ENCODE measurements around the gene GPN1. TPM values are rescaled to one million over a fixed set of nuclear protein-coding genes. Genes with fewer than 3 reads are reported as not detected.

Gene GPN1
- total and polyA plus RNA-seq, 12 donors, result 10.6 to 44.6 (median 24.8) TPM

- peak; percentile 67 to 89 (median 71) for DNase-seq
- TF ChIP-seq POLR2A (IDR thresholded peaks at IDR 0.05), result peak; percentile 45 to 47
- TF ChIP-seq, protein P1, sequence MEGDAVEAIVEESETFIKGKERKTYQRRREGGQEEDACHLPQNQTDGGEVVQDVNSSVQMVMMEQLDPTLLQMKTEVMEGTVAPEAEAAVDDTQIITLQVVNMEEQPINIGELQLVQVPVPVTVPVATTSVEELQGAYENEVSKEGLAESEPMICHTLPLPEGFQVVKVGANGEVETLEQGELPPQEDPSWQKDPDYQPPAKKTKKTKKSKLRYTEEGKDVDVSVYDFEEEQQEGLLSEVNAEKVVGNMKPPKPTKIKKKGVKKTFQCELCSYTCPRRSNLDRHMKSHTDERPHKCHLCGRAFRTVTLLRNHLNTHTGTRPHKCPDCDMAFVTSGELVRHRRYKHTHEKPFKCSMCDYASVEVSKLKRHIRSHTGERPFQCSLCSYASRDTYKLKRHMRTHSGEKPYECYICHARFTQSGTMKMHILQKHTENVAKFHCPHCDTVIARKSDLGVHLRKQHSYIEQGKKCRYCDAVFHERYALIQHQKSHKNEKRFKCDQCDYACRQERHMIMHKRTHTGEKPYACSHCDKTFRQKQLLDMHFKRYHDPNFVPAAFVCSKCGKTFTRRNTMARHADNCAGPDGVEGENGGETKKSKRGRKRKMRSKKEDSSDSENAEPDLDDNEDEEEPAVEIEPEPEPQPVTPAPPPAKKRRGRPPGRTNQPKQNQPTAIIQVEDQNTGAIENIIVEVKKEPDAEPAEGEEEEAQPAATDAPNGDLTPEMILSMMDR (IDR thresholded peaks at IDR 0.05), result peak in 2 of 6 experiments; percentile 12
- 0 to 1% (median 0%) methylated on average over 27 to 56 of the region's 56 CpGs for WGBS, 4 donors
- Histone ChIP-seq H3K9me3 (replicated peaks in 1 of 3) (no peaks in the 10 kb centered on the region), H3K27me3 (no peaks in the 10 kb centered on the region), H3K36me3 (replicated peaks in 1 of 2) (peaks cover 0 to 48% of the 10 kb centered on the region in 2 donors), H3K4me1 (replicated peaks in 1 of 2) (peaks cover 16 to 43% of the 10 kb centered on the region in 2 donors), H3K4me3 (peak within 1 kb of the TSS; percentile 51 to 96 (median 84)), H3K27ac (peak within 1 kb of the TSS; percentile 45 to 97 (median 77))
- intact Hi-C loops (cut with DNase I), result no loop called here
These were observed 34.7 kb downstream of the GPN1 start, which contains the start of the genes SLC4A1AP and SUPT7L for GRCh38 chr2:27663285-27664153. TSS of gene SLC4A1AP (plus strand) at chr2:27663889. CDS start at chr2:27663915, 26 bp downstream. TSS of gene SUPT7L (minus strand) at chr2:27663614. CDS start at chr2:27662192, 1,422 bp downstream.

DNA sequence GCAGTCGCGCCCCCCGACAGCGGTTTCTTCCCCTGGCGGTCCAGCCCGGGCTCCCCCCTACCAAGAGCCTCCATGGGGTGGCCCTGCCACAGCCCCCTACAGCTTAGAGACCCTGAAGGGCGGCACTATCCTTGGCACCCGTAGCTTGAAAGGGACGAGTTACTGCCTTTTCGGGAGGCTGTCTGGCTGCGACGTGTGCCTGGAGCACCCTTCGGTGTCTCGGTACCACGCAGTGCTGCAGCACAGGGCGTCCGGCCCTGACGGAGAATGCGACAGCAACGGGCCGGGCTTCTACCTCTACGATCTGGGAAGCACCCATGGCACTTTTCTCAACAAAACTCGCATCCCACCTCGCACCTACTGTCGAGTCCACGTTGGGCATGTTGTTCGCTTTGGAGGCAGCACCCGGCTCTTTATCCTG is 35.3 kb downstream of the GPN1 start:
- intact Hi-C loops (cut with DNase I), result no loop called here
- Histone ChIP-seq H3K36me3 (replicated peaks in 1 of 2) (peaks cover 0 to 52% of the 10 kb centered on the region in 2 donors), H3K27me3 (no peaks in the 10 kb centered on the region), H3K27ac (peak overlapping the region; percentile 45 to 97 (median 77)), H3K4me1 (replicated peaks in 1 of 2) (peaks cover 16 to 43% of the 10 kb centered on the region in 2 donors), H3K4me3 (peak overlapping the region; percentile 51 to 96 (median 84)), H3K9me3 (replicated peaks in 1 of 3) (no peaks in the 10 kb centered on the region)
- 3 to 18% (median 4%) methylated on average over 7 to 28 of the region's 28 CpGs for WGBS, 4 donors
- DNase-seq, result no peak
- no peak for TF ChIP-seq POLR2A (IDR thresholded peaks at IDR 0.05)
- TF ChIP-seq, protein P1 (IDR thresholded peaks at IDR 0.05), result no peak

DNA sequence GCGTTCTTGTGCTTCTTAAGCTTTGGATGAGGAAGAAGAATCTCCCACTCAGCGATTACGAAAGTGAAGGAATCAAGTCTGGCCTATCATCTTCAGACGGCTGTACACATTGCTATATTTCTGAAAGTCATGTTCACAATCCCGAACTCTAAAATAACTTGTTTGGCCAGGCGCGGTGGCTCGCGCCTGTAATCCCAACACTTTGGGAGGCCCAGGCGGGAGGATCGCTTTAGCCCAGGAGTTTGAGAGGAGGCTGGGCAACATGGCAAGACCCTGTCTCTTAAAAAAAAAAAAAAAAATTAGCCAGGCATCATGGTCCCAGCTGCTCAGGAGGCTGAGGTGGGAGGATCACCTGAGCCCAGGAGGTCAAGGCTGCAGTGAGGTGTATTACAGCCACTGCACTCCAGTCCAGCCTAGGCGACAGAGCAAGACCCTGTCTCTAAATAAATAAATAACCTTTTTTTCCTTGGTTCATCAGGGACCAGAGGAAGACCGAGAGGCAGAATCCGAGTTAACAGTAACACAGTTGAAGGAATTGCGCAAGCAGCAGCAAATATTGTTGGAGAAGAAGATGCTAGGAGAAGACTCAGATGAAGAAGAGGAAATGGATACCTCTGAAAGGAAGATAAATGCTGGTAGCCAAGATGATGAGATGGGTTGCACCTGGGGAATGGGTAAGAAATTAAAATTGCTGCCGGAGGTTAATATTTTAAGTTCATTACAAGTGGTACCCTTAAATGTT is 35.9 kb downstream of the GPN1 start:
- WGBS, 4 donors, result 79 to 85% (median 81%) methylated on average over 16 of the region's 16 CpGs
- Histone ChIP-seq H3K36me3 (replicated peaks in 1 of 2) (peaks cover 0 to 52% of the 10 kb centered on the region in 2 donors), H3K4me3 (peak overlapping the region in 3 of 4 donors; percentile 51 to 96 (median 81)), H3K9me3 (replicated peaks in 1 of 3) (no peaks in the 10 kb centered on the region), H3K27me3 (no peaks in the 10 kb centered on the region), H3K27ac (no peak overlapping the region), H3K4me1 (replicated peaks in 1 of 2) (peaks cover 16 to 43% of the 10 kb centered on the region in 2 donors)
- TF ChIP-seq, protein P1 (IDR thresholded peaks at IDR 0.05), result no peak
- TF ChIP-seq POLR2A (IDR thresholded peaks at IDR 0.05), result no peak
- intact Hi-C loops (cut with DNase I), result no loop called here
- DNase-seq, result no peak

DNA sequence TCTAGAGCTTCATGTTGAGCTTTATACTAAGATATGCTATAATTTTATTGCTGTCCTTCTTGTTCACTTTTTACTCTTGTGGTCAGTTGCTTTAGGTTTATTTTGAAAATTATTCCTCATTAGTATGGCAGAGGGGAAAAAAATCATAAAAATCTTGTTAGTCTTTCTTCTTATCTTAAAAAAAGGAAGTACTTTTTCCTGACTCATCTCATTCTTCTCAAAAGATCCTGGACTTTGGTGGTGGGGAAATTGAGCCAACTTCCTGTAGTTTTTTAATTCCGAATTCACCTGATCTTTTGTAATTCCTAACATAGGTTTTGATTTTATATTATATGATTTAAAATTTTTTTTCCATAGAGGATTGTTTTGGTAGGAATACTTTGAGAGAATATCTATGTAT is 38.6 kb downstream of the GPN1 start:
- H3K4me1 ChIP-seq (replicated peaks in 1 of 2), result peaks cover 14 to 36% of the 10 kb centered on the region in 2 donors
- intact Hi-C loops (cut with DNase I), result no loop called here
- DNase-seq, result no peak
- no peaks in the 10 kb centered on the region for H3K27me3 ChIP-seq
- H3K9me3 ChIP-seq (replicated peaks in 1 of 3), result no peaks in the 10 kb centered on the region
- H3K4me3 ChIP-seq, result no peak overlapping the region
- 59 to 67% (median 61%) methylated on average over 1 of the region's 1 CpG for WGBS, 4 donors
- H3K36me3 ChIP-seq (replicated peaks in 1 of 2), result peaks cover 0 to 58% of the 10 kb centered on the region in 2 donors
- no peak overlapping the region for H3K27ac ChIP-seq
- TF ChIP-seq, protein P1 (IDR thresholded peaks at IDR 0.05), result no peak
- TF ChIP-seq POLR2A (IDR thresholded peaks at IDR 0.05), result no peak
